Caco-2 (cell line): ENCODE results near the gene LRRC27. TPM values are rescaled to one million over a fixed set of nuclear protein-coding genes. Genes with fewer than 3 reads are reported as not detected.
"Not testable (repeated sequence)": the region's sequence is repeated elsewhere in the genome, so short reads cannot be mapped to it uniquely, and the experiment has no call there.

Source experiments
- BruUV-seq: library from RNA; stranded (reverse); fragments of 400-500 nt; replicated peaks from 2 replicates; lab custom pipeline; 2021; lab: Mats Ljungman, UMichigan
- CTCF ChIA-PET: fragments of 300-600 bp; sonication (Branson Sonifier 250); formaldehyde crosslinking; loops from one replicate; lab custom pipeline; 2022; ENCODE audit warnings: antibody characterized with exemption; lab: Charles Lee
- POLR2A ChIA-PET: fragments of 300-600 bp; sonication (Branson Sonifier 250); formaldehyde crosslinking; loops from one replicate; lab custom pipeline; 2022; ENCODE audit warnings: antibody characterized with exemption; lab: Charles Lee
- DNase-seq, 2 experiments: peaks; one replicate each; pipeline versions ENCODE4 v3.0.0 to v3.0.0-alpha.2; 2020 to 2022
- H3K27me3 ChIP-seq: replicated peaks from 2 replicates; pipeline ENCODE4 v1.6.0; 2011; ENCODE audit warnings: low read length; ENCODE audit not compliant: control insufficient read depth, insufficient read depth
- H3K36me3 ChIP-seq: 2 replicates; pipeline ENCODE4 v1.5.1; 2011; ENCODE audit warnings: low read length; ENCODE audit not compliant: control insufficient read depth, insufficient read depth
- H3K4me1 ChIP-seq: fragments of 250-450 bp; sonication (Bioruptor Pico); 2 replicates; pipeline ENCODE4 v1.5.1; 2020; ENCODE audit warnings: mild to moderate bottlenecking
- H3K4me3 ChIP-seq: 2 replicates; pipeline ENCODE4 v1.5.1; 2011; ENCODE audit warnings: low read depth, mild to moderate bottlenecking, control low read depth, low read length
- H3K9me3 ChIP-seq: fragments of 250-450 bp; sonication (Bioruptor Pico); 2 replicates; pipeline ENCODE4 v1.5.1; 2020; ENCODE audit warnings: mild to moderate bottlenecking, moderate library complexity
- H3K27ac Mint-ChIP-seq: one replicate; pipeline ENCODE4 v1.8.0; 2022; ENCODE audit warnings: mixed read lengths; ENCODE audit not compliant: unreplicated experiment
- H3K27me3 Mint-ChIP-seq: one replicate; pipeline ENCODE4 v1.8.0; 2022; ENCODE audit warnings: mixed read lengths; ENCODE audit not compliant: insufficient read depth, unreplicated experiment
- H3K36me3 Mint-ChIP-seq: one replicate; pipeline ENCODE4 v1.8.0; 2022; ENCODE audit warnings: mild to moderate bottlenecking, mixed read lengths; ENCODE audit not compliant: insufficient read depth, unreplicated experiment
- H3K4me1 Mint-ChIP-seq: one replicate; pipeline ENCODE4 v1.8.0; 2022; ENCODE audit warnings: low read depth, mixed read lengths; ENCODE audit not compliant: unreplicated experiment
- H3K4me3 Mint-ChIP-seq: one replicate; pipeline ENCODE4 v1.8.0; 2022; ENCODE audit warnings: mild to moderate bottlenecking, moderate library complexity, mixed read lengths; ENCODE audit not compliant: unreplicated experiment
- H3K9me3 Mint-ChIP-seq: one replicate; pipeline ENCODE4 v1.8.0; 2022; ENCODE audit warnings: mixed read lengths; ENCODE audit not compliant: unreplicated experiment
- CTCF ChIP-seq, 2 experiments: fragments of 200-600 bp in 1 of 2; IDR thresholded peaks; 1 replicate in 1 of 2; 2 replicates in 1 of 2; pipeline versions ENCODE4 v1.5.1 to v1.8.0; 2011 to 2022; ENCODE audit warnings: antibody characterized with exemption in 1 of 2, control low read depth in 1 of 2, inconsistent platforms in 1 of 2, low read depth in 1 of 2, low read length in 1 of 2, mild to moderate bottlenecking in 1 of 2, moderate library complexity in 1 of 2; ENCODE audit not compliant: insufficient read depth in 1 of 2, severe bottlenecking in 1 of 2, unreplicated experiment in 1 of 2
- intact Hi-C: fragments of 100-400 bp; cut with micrococcal nuclease; formaldehyde crosslinking; loops from one replicate; pipeline ENCODE4 v1.10.0; 2022; ENCODE audit not compliant: unreplicated experiment
- total RNA-seq: library from RNA; stranded (reverse); gene quantifications from 2 replicates; pipeline ENCODE4 v1.2.3, GENCODE V29; 2022

LRRC27 gene
- total RNA-seq, 1 experiment from 2014 or later = 11.7 TPM

GRCh38 chr10:132376394-132376851, 44.4 kb downstream of the LRRC27 start:
- ChIA-PET CTCF (no interaction called here), POLR2A (interaction anchor here (0.6 kb wide), 1 partner anchor 942 kb away, joined by 3 read pairs; no protein-coding TSS in a partner anchor)
- Histone ChIP-seq H3K4me3 (no peak overlapping the region), H3K27me3 (no peaks in the 10 kb centered on the region), H3K4me1 (no peaks in the 10 kb centered on the region), H3K9me3 (no peaks in the 10 kb centered on the region), H3K36me3 (no peaks in the 10 kb centered on the region)
- no peak overlapping the region for H3K27ac Mint-ChIP-seq
- TF ChIP-seq CTCF (IDR thresholded peaks at IDR 0.05; ENCODE audit: insufficient read depth in 1 of 2, low read depth in 1 of 2, low read length in 1 of 2, severe bottlenecking in 1 of 2, unreplicated experiment in 1 of 2) = no peak
- no peak overlapping the region for H3K4me3 Mint-ChIP-seq
- intact Hi-C loops = no loop called here
- DNase-seq = no peak
- BruUV-seq = no TSS peak
- H3K4me1 Mint-ChIP-seq = no peaks in the 10 kb centered on the region
- peaks cover 4% of the 10 kb centered on the region for H3K27me3 Mint-ChIP-seq
- H3K36me3 Mint-ChIP-seq = no peaks in the 10 kb centered on the region
- H3K9me3 Mint-ChIP-seq = no peaks in the 10 kb centered on the region

- Histone ChIP-seq H3K4me3 (no peak overlapping the region), H3K4me1 (no peaks in the 10 kb centered on the region), H3K9me3 (no peaks in the 10 kb centered on the region), H3K27me3 (no peaks in the 10 kb centered on the region), H3K36me3 (no peaks in the 10 kb centered on the region)
- TF ChIP-seq CTCF (IDR thresholded peaks at IDR 0.05; ENCODE audit: insufficient read depth in 1 of 2, low read depth in 1 of 2, low read length in 1 of 2, severe bottlenecking in 1 of 2, unreplicated experiment in 1 of 2) = no peak
- no peaks in the 10 kb centered on the region for H3K36me3 Mint-ChIP-seq
- H3K9me3 Mint-ChIP-seq = no peaks in the 10 kb centered on the region
- H3K27ac Mint-ChIP-seq = no peak overlapping the region
- H3K4me1 Mint-ChIP-seq = no peaks in the 10 kb centered on the region
- no peak overlapping the region for H3K4me3 Mint-ChIP-seq
- peaks cover 4% of the 10 kb centered on the region for H3K27me3 Mint-ChIP-seq
- no peak for DNase-seq
- ChIA-PET POLR2A (no interaction called here), CTCF (no interaction called here)
- BruUV-seq = no TSS peak
- intact Hi-C loops = no loop called here
These were observed 45.3 kb downstream of the LRRC27 start for GRCh38 chr10:132377326-132377725.

- H3K27me3 ChIP-seq, CTCF ChIA-PET, H3K4me1 ChIP-seq, H3K27ac Mint-ChIP-seq, H3K9me3 ChIP-seq, DNase-seq, H3K9me3 Mint-ChIP-seq, H3K36me3 ChIP-seq, H3K36me3 Mint-ChIP-seq, intact Hi-C loops, H3K27me3 Mint-ChIP-seq, H3K4me3 ChIP-seq, H3K4me3 Mint-ChIP-seq, H3K4me1 Mint-ChIP-seq, POLR2A ChIA-PET, BruUV-seq: not testable (repeated sequence)
These were observed 47.0 kb downstream of the LRRC27 start for GRCh38 chr10:132379026-132379425.

GRCh38 chr10:132380986-132381385, 49.0 kb downstream of the LRRC27 start:
- intact Hi-C loops = loop anchor here (10.0 kb wide), 1 partner anchor 254 kb away; no protein-coding TSS in a partner anchor
- H3K4me1 ChIP-seq, H3K4me3 ChIP-seq, H3K36me3 Mint-ChIP-seq, H3K9me3 ChIP-seq, POLR2A ChIA-PET, BruUV-seq, H3K4me3 Mint-ChIP-seq, H3K27me3 Mint-ChIP-seq, H3K36me3 ChIP-seq, H3K27ac Mint-ChIP-seq, DNase-seq, CTCF ChIA-PET, H3K9me3 Mint-ChIP-seq, H3K27me3 ChIP-seq, H3K4me1 Mint-ChIP-seq: not testable (repeated sequence)
